ENCODE measurements around the gene GMDS.
"Not testable (repeated sequence)": the region's sequence is repeated elsewhere in the genome, so short reads cannot be mapped to it uniquely, and the experiment has no call there.

The GMDS gene

GRCh38 chr6:1708820-1709219, 536.6 kb downstream of the GMDS start:
- DNase-seq (ENCODE audit: low read depth) = no peak

- no peak for DNase-seq (ENCODE audit: low read depth)
Observed at GRCh38 chr6:1708122-1708521, 537.3 kb downstream of the GMDS start.

- DNase-seq (ENCODE audit: low read depth) = no peak
Observed at GRCh38 chr6:1705630-1706029, 539.8 kb downstream of the GMDS start.

- DNase-seq (ENCODE audit: low read depth) = no peak
Observed at GRCh38 chr6:1705183-1705582, 540.2 kb downstream of the GMDS start.

GRCh38 chr6:1704711-1705110, 540.7 kb downstream of the GMDS start:
- no peak for DNase-seq (ENCODE audit: low read depth)

- no peak for DNase-seq (ENCODE audit: low read depth)
Observed at GRCh38 chr6:1703923-1704322, 541.5 kb downstream of the GMDS start.

GRCh38 chr6:1703091-1703855, 542.1 kb downstream of the GMDS start:
- DNase-seq (ENCODE audit: low read depth) = no peak

- DNase-seq (ENCODE audit: low read depth) = no peak
Observed at GRCh38 chr6:1702580-1703051, 542.8 kb downstream of the GMDS start.

- no peak for DNase-seq (ENCODE audit: low read depth)
Observed at GRCh38 chr6:1701668-1702353, 543.6 kb downstream of the GMDS start.

- DNase-seq (ENCODE audit: low read depth) = no peak
Observed at GRCh38 chr6:1700278-1700967, 545.0 kb downstream of the GMDS start.

- no peak for DNase-seq (ENCODE audit: low read depth)
Observed at GRCh38 chr6:1698527-1698926, 546.9 kb downstream of the GMDS start.

- no peak for DNase-seq (ENCODE audit: low read depth)
Observed at GRCh38 chr6:1697688-1698351, 547.6 kb downstream of the GMDS start.

- DNase-seq (ENCODE audit: low read depth) = no peak
Observed at GRCh38 chr6:1696463-1696850, 548.9 kb downstream of the GMDS start.

- DNase-seq (ENCODE audit: low read depth) = no peak
Observed at GRCh38 chr6:1695546-1696462, 549.6 kb downstream of the GMDS start.

GRCh38 chr6:1691828-1692227, 553.6 kb downstream of the GMDS start:
- DNase-seq (ENCODE audit: low read depth) = not testable (repeated sequence)

- DNase-seq (ENCODE audit: low read depth) = not testable (repeated sequence)
Observed at GRCh38 chr6:1690656-1691055, 554.7 kb downstream of the GMDS start.

GRCh38 chr6:1689141-1689540, 556.3 kb downstream of the GMDS start:
- DNase-seq (ENCODE audit: low read depth) = no peak

- no peak for DNase-seq (ENCODE audit: low read depth)
Observed at GRCh38 chr6:1688396-1688795, 557.0 kb downstream of the GMDS start.

GRCh38 chr6:1687402-1687801, 558.0 kb downstream of the GMDS start:
- DNase-seq (ENCODE audit: low read depth) = no peak

- DNase-seq (ENCODE audit: low read depth) = no peak
Observed at GRCh38 chr6:1686117-1687098, 559.0 kb downstream of the GMDS start.
